K562 (cell line): ENCODE data around the gene KARS1. TPM values are rescaled to one million over a fixed set of nuclear protein-coding genes. Genes with fewer than 3 reads are reported as not detected.

Source experiments
- ATAC-seq: fragments of 200-7000 bp; cut with Tn5 transposase; 3 replicates; pipeline ENCODE4 v1.9.1; 2020; ENCODE audit warnings: moderate library complexity
- BruUV-seq: library from RNA; stranded (reverse); fragments of 400-500 nt; replicated peaks from 2 replicates; lab custom pipeline; 2021; lab: Mats Ljungman, UMichigan
- CTCF ChIA-PET: fragments of 300-600 bp; formaldehyde crosslinking; extraction: SDS; loops from one replicate; lab custom pipeline; 2021; ENCODE audit warnings: low intra/inter-chr PET ratio; lab: Yijun Ruan, JAX
- POLR2A ChIA-PET: fragments of 300-600, 350-650 bp; sonication (Branson Sonifier 250); formaldehyde crosslinking; extraction: SDS; loops from one replicate; lab custom pipeline; 2021; ENCODE audit warnings: antibody characterized with exemption, inconsistent platforms; lab: Yijun Ruan, JAX
- DNase-seq, 4 experiments: peaks; one replicate each; pipeline versions ENCODE4 v3.0.0 to v3.0.0-alpha.2; 2011 to 2018; ENCODE audit warnings: low spot score in 3 of 4, mixed read lengths in 3 of 4; ENCODE audit errors: extremely low read depth in 1 of 4
- FAIRE-seq: peaks from 2 replicates; lab custom pipeline; 2011; peaks lifted over from hg19 to GRCh38; lab: Jason Lieb, UNC
- H2AFZ ChIP-seq: 2 replicates; pipeline ENCODE4 v1.6.0; 2011; ENCODE audit warnings: low read depth, low read length, control low read depth, inconsistent platforms
- H3K27ac ChIP-seq: fragments of 200-600 bp; 3 replicates; pipeline ENCODE4 v1.8.0; 2011; ENCODE audit warnings: low read depth, mild to moderate bottlenecking, control low read depth, inconsistent platforms, low read length, moderate library complexity, mixed read lengths; ENCODE audit errors: extremely low read depth
- H3K27me3 ChIP-seq, 2 experiments: fragments of 300-600 bp in 1 of 2; 2 replicates in 1 of 2; 3 replicates in 1 of 2; pipeline versions ENCODE4 v1.6.0 to v1.8.0; 2011; ENCODE audit warnings: inconsistent platforms in 2 of 2, low read length in 2 of 2, mild to moderate bottlenecking in 1 of 2, mixed read lengths in 1 of 2, moderate library complexity in 1 of 2; ENCODE audit not compliant: control insufficient read depth in 2 of 2, insufficient read depth in 2 of 2
- H3K36me3 ChIP-seq: fragments of 300-600 bp; 3 replicates; pipeline ENCODE4 v1.8.0; 2011; ENCODE audit warnings: mild to moderate bottlenecking, low read length, inconsistent platforms; ENCODE audit not compliant: control insufficient read depth, insufficient read depth
- H3K4me1 ChIP-seq, 2 experiments: fragments of 200-600 bp in 1 of 2; replicated peaks in 1 of 2; 2 replicates in 1 of 2; 3 replicates in 1 of 2; pipeline versions ENCODE4 v1.5.1 to v1.8.0; 2011; ENCODE audit warnings: inconsistent platforms in 2 of 2, low read length in 2 of 2, mild to moderate bottlenecking in 1 of 2, mixed read lengths in 1 of 2, moderate library complexity in 1 of 2; ENCODE audit not compliant: control insufficient read depth in 2 of 2, insufficient read depth in 2 of 2
- H3K4me2 ChIP-seq: 2 replicates; pipeline ENCODE4 v1.6.1; 2011; ENCODE audit warnings: low read length, control low read depth, inconsistent platforms, mixed read lengths; ENCODE audit not compliant: insufficient read depth
- H3K4me3 ChIP-seq: fragments of 200-600 bp; sonication (generic), shearing (Covaris generic); 2 replicates; pipeline ENCODE4 v1.5.1; 2016; ENCODE audit warnings: control low read depth, inconsistent platforms
- H3K79me2 ChIP-seq: fragments of 200-600 bp; 3 replicates; pipeline ENCODE4 v1.8.0; 2011; ENCODE audit warnings: low read length, inconsistent platforms; ENCODE audit not compliant: control insufficient read depth, insufficient read depth
- H3K9ac ChIP-seq, 2 experiments: 2 replicates each; pipeline versions ENCODE4 v1.6.0 to v1.6.1; 2011; ENCODE audit warnings: low read depth in 2 of 2, low read length in 2 of 2, control low read depth in 1 of 2, inconsistent platforms in 1 of 2, mild to moderate bottlenecking in 1 of 2, mixed read lengths in 1 of 2; ENCODE audit not compliant: insufficient read depth in 1 of 2
- H3K9me1 ChIP-seq: one replicate; pipeline ENCODE4 v1.6.0; 2011; ENCODE audit warnings: inconsistent platforms, mild to moderate bottlenecking, low read length, moderate library complexity; ENCODE audit not compliant: control insufficient read depth, insufficient read depth
- H3K9me3 ChIP-seq: replicated peaks from 2 replicates; pipeline ENCODE4 v1.5.1; 2011; ENCODE audit warnings: low read depth, low read length, inconsistent platforms; ENCODE audit not compliant: control insufficient read depth, insufficient read depth
- H4K20me1 ChIP-seq: replicated peaks from 2 replicates; pipeline ENCODE4 v1.6.1; 2011; ENCODE audit warnings: low read length, inconsistent platforms, mixed read lengths; ENCODE audit not compliant: control insufficient read depth, insufficient read depth
- DIDO1 ChIP-seq: fragments of 450-650 bp; IDR thresholded peaks from 2 replicates; pipeline ENCODE4 v1.6.1; 2016; ENCODE audit warnings: low read depth, missing biosample characterization, missing genetic modification characterization
- FOSL1 ChIP-seq: fragments of 200-800 bp; sonication (Bioruptor generic); conservative IDR thresholded peaks from 2 replicates; pipeline ENCODE4 v1.6.1; 2016; ENCODE audit warnings: missing genetic modification characterization, missing compliant biosample characterization
- KAT8 ChIP-seq: fragments of 450-650 bp; IDR thresholded peaks from 2 replicates; pipeline ENCODE4 v1.6.1; 2016; ENCODE audit warnings: low read depth, mild to moderate bottlenecking
- MTF1 ChIP-seq: fragments of 250-450 bp; sonication (Bioruptor Pico); IDR thresholded peaks from 2 replicates; pipeline ENCODE4 v1.9.0; 2021; ENCODE audit warnings: moderate library complexity, mild to moderate bottlenecking, inconsistent platforms, borderline replicate concordance
- NFRKB ChIP-seq: fragments of 450-650 bp; IDR thresholded peaks from 2 replicates; pipeline ENCODE4 v1.6.1; 2016; ENCODE audit warnings: low read depth
- PHF20 ChIP-seq: fragments of 450-650 bp; IDR thresholded peaks from 2 replicates; pipeline ENCODE4 v1.6.1; 2018; ENCODE audit not compliant: partially characterized antibody
- POLR3G ChIP-seq: IDR thresholded peaks from 2 replicates; pipeline ENCODE4 v1.6.1; 2011; ENCODE audit not compliant: insufficient read length, insufficient replicate concordance; ENCODE audit errors: extremely low read depth
- ZFPM2 ChIP-seq: fragments of 250-450 bp; sonication (Bioruptor Pico); IDR thresholded peaks from 2 replicates; pipeline ENCODE4 v1.5.1; 2022; ENCODE audit warnings: mild to moderate bottlenecking
- ZNF41 ChIP-seq: fragments of 250-450 bp; sonication (Bioruptor Pico); conservative IDR thresholded peaks from 2 replicates; pipeline ENCODE4 v1.4.0; 2020; ENCODE audit warnings: mild to moderate bottlenecking
- WGBS: fragments of 100-300 bp; shearing (Covaris generic); methylation state at CpG from one replicate; pipeline ENCODE4 v1.1.6; 2016; ENCODE audit warnings: low coverage, mixed read lengths; ENCODE audit not compliant: insufficient coverage; ENCODE audit errors: missing lambda C conversion rate; 5-methylcytosine and 5-hydroxymethylcytosine counted together
- in situ Hi-C: fragments of 300-500 bp; cut with MboI; formaldehyde crosslinking; loops from 4 replicates; pipeline ENCODE4 v1.15.0; 2018; ENCODE audit warnings: inconsistent platforms, mixed read lengths
- intact Hi-C: fragments of 100-400 bp; cut with micrococcal nuclease; formaldehyde crosslinking; loops from 2 replicates; pipeline ENCODE4 v1.14.2; 2022
- polyA plus RNA-seq, 8 experiments: library from polyadenylated mRNA; depleted of rRNA in 4 of 8; stranded (reverse) in 5 of 8; unstranded in 3 of 8; fragments of >200 nt; fragmentation: Nextera tagmentation in 2 of 8; fragmentation: Illumina TruSeq in 1 of 8; extraction: Ambion mirVana in 2 of 8; extraction: Trizol in 1 of 8; gene quantifications; 2 replicates each; pipeline versions ENCODE4 v1.2.1 to v1.2.3, GENCODE V29; 2011 to 2014; ENCODE audit warnings: inconsistent platforms in 1 of 8, missing spikeins in 1 of 8
- total RNA-seq, 7 experiments: library from RNA; depleted of rRNA in 6 of 7; stranded (reverse); fragments of >200 nt in 6 of 7; fragmentation: Illumina TruSeq in 2 of 7; extraction: Trizol in 2 of 7; gene quantifications; 2 replicates each; pipeline versions ENCODE4 v1.2.1 to v1.2.3, GENCODE V29; 2011 to 2021; ENCODE audit warnings: low replicate concordance in 1 of 7
- TF ChIP-seq, protein P1 (sequence below): sonication (generic); formaldehyde crosslinking; IDR thresholded peaks from 2 replicates; pipeline ENCODE4 v1.8.0; 2022; ENCODE audit warnings: mild to moderate bottlenecking, missing genetic modification reagents
- TF ChIP-seq, protein P2 (sequence below), 2 experiments: fragments of 200-800 bp in 1 of 2; sonication (Bioruptor generic) in 1 of 2; sonication (generic) in 1 of 2; formaldehyde crosslinking in 1 of 2; IDR thresholded peaks in 1 of 2; conservative IDR thresholded peaks in 1 of 2; 2 replicates each; pipeline versions ENCODE4 v1.5.0 to v1.6.1; 2016 to 2020; ENCODE audit warnings: missing compliant biosample characterization in 1 of 2, missing genetic modification characterization in 1 of 2, missing genetic modification reagents in 1 of 2

KARS1 gene
- total and polyA plus RNA-seq, 9 of the 15 experiments (the other 6 are each of a cell fraction or from before 2014, with no cell fraction given), result 223 to 386 (median 304) TPM

DNA sequence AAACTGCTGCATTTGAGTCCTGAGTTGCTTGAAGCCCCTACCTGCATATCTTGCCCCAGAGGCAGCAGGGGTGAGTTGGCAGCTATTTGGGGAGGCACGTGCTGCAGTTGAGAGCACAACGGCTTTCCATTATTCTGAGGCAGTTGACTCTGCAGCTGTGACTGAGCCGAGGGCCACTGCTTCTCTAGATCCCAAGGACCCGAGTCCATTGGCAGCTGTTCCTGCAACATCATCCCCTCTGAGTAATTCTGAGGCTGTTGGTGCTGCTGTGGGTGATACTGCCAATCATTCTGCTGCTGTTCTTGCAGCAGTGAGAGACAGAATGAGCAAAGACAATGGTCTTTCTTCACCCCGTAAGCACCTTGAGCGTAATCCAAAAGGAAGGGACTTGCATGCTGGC, 12.9 kb upstream of the KARS1 start:
- ChIA-PET CTCF (no interaction called here), POLR2A (interaction anchor here (4.2 kb wide), 1 partner anchor 12 kb away, joined by 21 read pairs; the partner anchor contains the start of genes KARS1 and TERF2IP)
- no peaks in the 10 kb centered on the region for H3K79me2 ChIP-seq
- in situ Hi-C loops (no loop called here), intact Hi-C loops (no loop called here)
- no peaks in the 10 kb centered on the region for H4K20me1 ChIP-seq
- no peak for ATAC-seq
- H3K4me3 ChIP-seq, result no peak overlapping the region
- no peak overlapping the region for H3K27ac ChIP-seq
- DNase-seq, result no peak
- no peak overlapping the region for H3K4me2 ChIP-seq
- no peaks in the 10 kb centered on the region for H3K9me1 ChIP-seq
- WGBS, result 66% methylated on average over 6 of the region's 6 CpGs
- no peak overlapping the region for H3K9ac ChIP-seq
- no TSS peak for BruUV-seq
- H2AFZ ChIP-seq, result no peak overlapping the region
- H3K27me3 ChIP-seq, result no peaks in the 10 kb centered on the region
- FAIRE-seq, result no peak
- TF ChIP-seq KAT8 (no peak), NFRKB (no peak), DIDO1 (tag) (no peak), ZFPM2 (CRISPR knock-in tag) (no peak), POLR3G (no peak), PHF20 (no peak), ZNF41 (CRISPR knock-in tag) (no peak), MTF1 (CRISPR knock-in tag) (no peak), FOSL1 (tag) (no peak)
- TF ChIP-seq, protein P1, sequence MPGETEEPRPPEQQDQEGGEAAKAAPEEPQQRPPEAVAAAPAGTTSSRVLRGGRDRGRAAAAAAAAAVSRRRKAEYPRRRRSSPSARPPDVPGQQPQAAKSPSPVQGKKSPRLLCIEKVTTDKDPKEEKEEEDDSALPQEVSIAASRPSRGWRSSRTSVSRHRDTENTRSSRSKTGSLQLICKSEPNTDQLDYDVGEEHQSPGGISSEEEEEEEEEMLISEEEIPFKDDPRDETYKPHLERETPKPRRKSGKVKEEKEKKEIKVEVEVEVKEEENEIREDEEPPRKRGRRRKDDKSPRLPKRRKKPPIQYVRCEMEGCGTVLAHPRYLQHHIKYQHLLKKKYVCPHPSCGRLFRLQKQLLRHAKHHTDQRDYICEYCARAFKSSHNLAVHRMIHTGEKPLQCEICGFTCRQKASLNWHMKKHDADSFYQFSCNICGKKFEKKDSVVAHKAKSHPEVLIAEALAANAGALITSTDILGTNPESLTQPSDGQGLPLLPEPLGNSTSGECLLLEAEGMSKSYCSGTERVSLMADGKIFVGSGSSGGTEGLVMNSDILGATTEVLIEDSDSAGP (CRISPR knock-in tag), result no peak
- TF ChIP-seq, protein P2, sequence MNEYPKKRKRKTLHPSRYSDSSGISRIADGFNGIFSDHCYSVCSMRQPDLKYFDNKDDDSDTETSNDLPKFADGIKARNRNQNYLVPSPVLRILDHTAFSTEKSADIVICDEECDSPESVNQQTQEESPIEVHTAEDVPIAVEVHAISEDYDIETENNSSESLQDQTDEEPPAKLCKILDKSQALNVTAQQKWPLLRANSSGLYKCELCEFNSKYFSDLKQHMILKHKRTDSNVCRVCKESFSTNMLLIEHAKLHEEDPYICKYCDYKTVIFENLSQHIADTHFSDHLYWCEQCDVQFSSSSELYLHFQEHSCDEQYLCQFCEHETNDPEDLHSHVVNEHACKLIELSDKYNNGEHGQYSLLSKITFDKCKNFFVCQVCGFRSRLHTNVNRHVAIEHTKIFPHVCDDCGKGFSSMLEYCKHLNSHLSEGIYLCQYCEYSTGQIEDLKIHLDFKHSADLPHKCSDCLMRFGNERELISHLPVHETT (CRISPR knock-in tag; conservative IDR thresholded peaks at IDR 0.05 in 1 of 2, IDR thresholded peaks at IDR 0.05 in 1 of 2), result no peak
- H3K36me3 ChIP-seq, result peaks cover 31% of the 10 kb centered on the region
- no peaks in the 10 kb centered on the region for H3K4me1 ChIP-seq
- no peaks in the 10 kb centered on the region for H3K9me3 ChIP-seq
